Left ventricle myocardium inferior (tissue), 1 donor: ENCODE results near the gene RMND5A. TPM values are rescaled to one million over a fixed set of nuclear protein-coding genes. Genes with fewer than 3 reads are reported as not detected.
"Not testable (repeated sequence)": the region's sequence is repeated elsewhere in the genome, so short reads cannot be mapped to it uniquely, and the experiment has no call there.

ENCODE experiments used
- DNase-seq: peaks from one replicate; pipeline ENCODE4 v3.0.0-alpha.2; 2020
- H3K27ac ChIP-seq: fragments of 200-600 bp; replicated peaks from 2 replicates; pipeline ENCODE4 v1.8.0; 2021
- H3K27me3 ChIP-seq: fragments of 200-600 bp; 2 replicates; pipeline ENCODE4 v1.8.0; 2021; ENCODE audit warnings: low read depth
- H3K36me3 ChIP-seq: fragments of 200-600 bp; 2 replicates; pipeline ENCODE4 v1.8.0; 2021
- H3K4me1 ChIP-seq: fragments of 200-600 bp; 2 replicates; pipeline ENCODE4 v1.8.0; 2021
- H3K4me3 ChIP-seq: fragments of 200-600 bp; 2 replicates; pipeline ENCODE4 v1.8.0; 2021; ENCODE audit warnings: mild to moderate bottlenecking, moderate library complexity
- H3K9me3 ChIP-seq: fragments of 200-600 bp; replicated peaks from 2 replicates; pipeline ENCODE4 v1.8.0; 2021
- intact Hi-C: fragments of 100-400 bp; cut with micrococcal nuclease; formaldehyde crosslinking; loops from one replicate; pipeline ENCODE4 v1.11.0; 2022
- long read RNA-seq: library from polyadenylated mRNA; unstranded; transcript quantifications from one replicate; pipeline ENCODE4 v2.0.0, GENCODE V29; 2021
- total RNA-seq: library from RNA; stranded (reverse); fragmentation: NEBNext Ultra II Directional; extraction: Animal tissue kit (Norgen Biotek cat#: 25700); gene quantifications from one replicate; pipeline ENCODE4 v1.2.1, GENCODE V29; 2021
- TF ChIP-seq, protein P1 (sequence below): fragments of 200-600 bp; IDR thresholded peaks from 2 replicates; pipeline ENCODE4 v1.8.0; 2021; ENCODE audit warnings: antibody characterized with exemption, mild to moderate bottlenecking, borderline replicate concordance
- donor health status: DM: no; HTN: yes; CAD: no; lungs with severe emphysema.

Gene RMND5A, protein sequence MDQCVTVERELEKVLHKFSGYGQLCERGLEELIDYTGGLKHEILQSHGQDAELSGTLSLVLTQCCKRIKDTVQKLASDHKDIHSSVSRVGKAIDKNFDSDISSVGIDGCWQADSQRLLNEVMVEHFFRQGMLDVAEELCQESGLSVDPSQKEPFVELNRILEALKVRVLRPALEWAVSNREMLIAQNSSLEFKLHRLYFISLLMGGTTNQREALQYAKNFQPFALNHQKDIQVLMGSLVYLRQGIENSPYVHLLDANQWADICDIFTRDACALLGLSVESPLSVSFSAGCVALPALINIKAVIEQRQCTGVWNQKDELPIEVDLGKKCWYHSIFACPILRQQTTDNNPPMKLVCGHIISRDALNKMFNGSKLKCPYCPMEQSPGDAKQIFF
- total RNA-seq: 93.7 TPM
- long read RNA-seq, full-length matches to known transcripts: 68 of 82 reads
- long read RNA-seq, partial matches to known transcripts: 1 of 82 reads
- long read RNA-seq, other reads (novel, unspliced or antisense): 13 of 82 reads

DNA sequence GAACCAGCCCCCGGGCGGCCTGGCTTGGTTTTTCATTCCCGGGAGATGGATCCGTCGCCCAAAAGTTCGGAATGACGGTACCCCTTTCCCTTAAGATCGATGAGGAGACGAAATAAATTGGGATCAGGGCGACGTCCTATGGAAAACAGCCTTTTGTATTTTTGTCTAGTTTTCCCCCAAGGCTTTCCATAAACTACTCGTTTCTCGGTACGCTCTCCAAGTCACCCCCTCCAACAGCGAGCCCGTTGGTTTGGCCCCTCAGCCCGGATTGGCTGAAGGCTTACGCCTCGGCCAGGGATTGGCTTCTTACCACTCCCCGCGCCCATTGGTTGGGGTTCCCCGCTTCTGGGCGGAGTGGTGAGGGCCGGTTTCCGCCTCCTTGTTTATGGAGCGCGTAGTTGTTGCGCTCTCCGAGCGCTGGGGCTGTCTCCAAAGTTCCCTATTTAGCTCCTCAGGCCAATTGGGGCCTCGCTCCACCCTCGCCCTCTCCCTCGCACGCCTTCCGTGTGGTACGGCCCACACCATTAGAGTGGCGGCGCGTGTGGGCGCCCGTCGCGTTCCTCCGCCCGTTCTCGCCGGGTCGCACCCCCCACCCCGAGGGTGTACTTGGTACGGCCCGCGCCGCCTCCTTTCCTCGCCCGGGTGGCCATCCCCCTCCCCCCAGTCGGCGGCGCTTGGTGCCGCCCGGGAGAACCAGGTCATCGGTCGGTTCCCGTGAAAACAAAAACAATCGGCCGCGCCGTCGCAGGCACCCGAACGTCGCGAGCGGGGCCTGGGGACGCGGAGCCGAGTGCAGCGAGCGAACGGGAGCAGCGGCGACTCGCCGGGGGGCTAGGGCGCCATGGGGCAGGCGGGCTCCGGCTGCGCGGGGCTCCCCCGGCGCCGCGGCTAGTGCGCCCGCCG, at the start of gene RMND5A:
TSS of gene RMND5A (plus strand) at position 655 of the 903 bp plus-strand sequence. CDS start 377 bp downstream, outside the sequence.
- DNase-seq: peak; percentile 94
- H3K27ac ChIP-seq: peak within 1 kb of the TSS; percentile 95
- H3K27me3 ChIP-seq, intact Hi-C loops, H3K4me1 ChIP-seq, H3K36me3 ChIP-seq, H3K9me3 ChIP-seq: not testable (repeated sequence)
- H3K4me3 ChIP-seq: peak within 1 kb of the TSS; percentile 83

DNA sequence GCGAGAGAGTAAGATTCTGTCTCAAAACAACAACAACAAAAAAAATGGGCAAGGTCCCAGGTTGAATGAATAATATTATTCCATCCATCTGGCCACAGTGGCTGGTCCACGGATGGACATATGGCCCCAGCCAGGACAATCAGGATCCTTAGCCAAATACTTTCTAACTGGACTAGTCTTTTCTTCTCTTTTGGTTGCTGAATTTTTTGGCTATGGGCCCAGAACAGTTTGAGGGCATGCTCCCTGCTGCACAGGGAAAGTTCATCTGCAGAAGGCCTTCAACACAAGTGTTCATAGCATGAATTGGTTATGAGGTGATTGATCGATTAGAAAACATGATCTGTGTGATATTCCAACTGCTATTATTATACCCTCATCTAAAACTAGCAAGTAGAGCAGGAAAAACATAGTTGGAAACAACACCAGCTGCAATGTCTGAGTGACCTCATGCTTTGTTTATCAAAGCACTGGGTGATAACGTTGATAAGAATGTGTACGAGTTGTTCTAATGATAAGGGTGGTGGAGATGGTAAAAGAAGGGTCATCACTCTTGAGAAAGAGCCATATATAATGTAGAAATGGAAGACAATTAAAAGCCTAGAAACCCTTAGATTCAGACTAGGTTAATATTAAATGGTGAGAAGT, 48.6 kb upstream of the RMND5A start:
- peak overlapping the region; percentile 71 for H3K27ac ChIP-seq
- H3K27me3 ChIP-seq: no peaks in the 10 kb centered on the region
- peaks cover 38% of the 10 kb centered on the region for H3K4me1 ChIP-seq
- DNase-seq: no peak
- intact Hi-C loops: no loop called here
- no peaks in the 10 kb centered on the region for H3K36me3 ChIP-seq
- TF ChIP-seq, protein P1, sequence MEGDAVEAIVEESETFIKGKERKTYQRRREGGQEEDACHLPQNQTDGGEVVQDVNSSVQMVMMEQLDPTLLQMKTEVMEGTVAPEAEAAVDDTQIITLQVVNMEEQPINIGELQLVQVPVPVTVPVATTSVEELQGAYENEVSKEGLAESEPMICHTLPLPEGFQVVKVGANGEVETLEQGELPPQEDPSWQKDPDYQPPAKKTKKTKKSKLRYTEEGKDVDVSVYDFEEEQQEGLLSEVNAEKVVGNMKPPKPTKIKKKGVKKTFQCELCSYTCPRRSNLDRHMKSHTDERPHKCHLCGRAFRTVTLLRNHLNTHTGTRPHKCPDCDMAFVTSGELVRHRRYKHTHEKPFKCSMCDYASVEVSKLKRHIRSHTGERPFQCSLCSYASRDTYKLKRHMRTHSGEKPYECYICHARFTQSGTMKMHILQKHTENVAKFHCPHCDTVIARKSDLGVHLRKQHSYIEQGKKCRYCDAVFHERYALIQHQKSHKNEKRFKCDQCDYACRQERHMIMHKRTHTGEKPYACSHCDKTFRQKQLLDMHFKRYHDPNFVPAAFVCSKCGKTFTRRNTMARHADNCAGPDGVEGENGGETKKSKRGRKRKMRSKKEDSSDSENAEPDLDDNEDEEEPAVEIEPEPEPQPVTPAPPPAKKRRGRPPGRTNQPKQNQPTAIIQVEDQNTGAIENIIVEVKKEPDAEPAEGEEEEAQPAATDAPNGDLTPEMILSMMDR: no peak
- H3K9me3 ChIP-seq: peaks cover 5% of the 10 kb centered on the region
- no peak overlapping the region for H3K4me3 ChIP-seq

DNA sequence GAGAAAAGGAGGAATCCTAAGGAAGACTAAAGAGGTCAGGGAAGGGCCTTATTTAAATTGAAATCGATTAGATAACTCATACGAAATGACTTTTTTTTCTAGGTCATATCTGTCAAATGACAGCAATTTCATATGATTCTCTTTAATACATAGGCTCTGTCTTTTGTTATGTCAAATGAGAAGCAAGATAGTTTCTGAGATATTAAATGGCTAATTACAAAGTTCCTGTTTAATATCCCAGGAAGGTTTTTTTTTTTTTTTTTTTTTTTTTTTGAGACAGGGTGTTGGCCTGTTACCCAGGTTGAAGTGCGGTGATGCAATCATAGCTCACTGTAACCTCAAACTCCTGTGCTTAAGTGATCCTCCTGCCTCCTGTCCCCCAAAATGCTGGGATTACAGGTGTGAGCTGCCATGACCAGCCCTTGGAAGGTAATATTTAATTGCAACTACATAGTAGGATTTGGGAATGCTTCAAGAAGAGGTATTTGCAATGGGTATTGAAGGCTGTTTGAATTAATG, 48.0 kb upstream of the RMND5A start:
- Histone ChIP-seq H3K27ac (peak overlapping the region; percentile 71), H3K27me3 (no peaks in the 10 kb centered on the region), H3K4me3 (no peak overlapping the region), H3K4me1 (peaks cover 38% of the 10 kb centered on the region), H3K9me3 (peaks cover 5% of the 10 kb centered on the region), H3K36me3 (no peaks in the 10 kb centered on the region)
- intact Hi-C loops: no loop called here
- TF ChIP-seq, protein P1: no peak
- DNase-seq: no peak

DNA sequence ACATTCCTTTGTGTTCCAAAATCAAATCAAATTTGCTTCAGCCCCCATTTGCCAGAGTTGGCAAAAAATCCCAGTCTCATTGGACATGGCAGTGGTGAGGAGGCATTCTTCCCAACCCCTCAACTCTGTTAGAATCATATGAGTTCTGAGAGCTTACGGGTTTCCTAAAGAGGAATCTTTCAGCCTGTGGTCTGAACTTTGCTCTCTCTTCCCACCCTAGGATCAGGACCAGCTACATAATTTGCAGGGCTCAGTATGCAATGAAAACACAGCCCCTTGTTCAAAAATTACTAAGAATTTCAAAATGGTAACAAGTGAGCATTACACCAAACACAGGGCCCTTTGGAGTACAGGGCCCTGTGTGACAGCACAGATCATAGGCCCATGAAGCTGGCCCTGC, 47.1 kb upstream of the RMND5A start:
- Histone ChIP-seq H3K4me3 (no peak overlapping the region), H3K9me3 (peaks cover 5% of the 10 kb centered on the region), H3K27ac (peak overlapping the region; percentile 71), H3K27me3 (no peaks in the 10 kb centered on the region), H3K36me3 (no peaks in the 10 kb centered on the region), H3K4me1 (peaks cover 38% of the 10 kb centered on the region)
- TF ChIP-seq, protein P1: no peak
- intact Hi-C loops: no loop called here
- DNase-seq: no peak

DNA sequence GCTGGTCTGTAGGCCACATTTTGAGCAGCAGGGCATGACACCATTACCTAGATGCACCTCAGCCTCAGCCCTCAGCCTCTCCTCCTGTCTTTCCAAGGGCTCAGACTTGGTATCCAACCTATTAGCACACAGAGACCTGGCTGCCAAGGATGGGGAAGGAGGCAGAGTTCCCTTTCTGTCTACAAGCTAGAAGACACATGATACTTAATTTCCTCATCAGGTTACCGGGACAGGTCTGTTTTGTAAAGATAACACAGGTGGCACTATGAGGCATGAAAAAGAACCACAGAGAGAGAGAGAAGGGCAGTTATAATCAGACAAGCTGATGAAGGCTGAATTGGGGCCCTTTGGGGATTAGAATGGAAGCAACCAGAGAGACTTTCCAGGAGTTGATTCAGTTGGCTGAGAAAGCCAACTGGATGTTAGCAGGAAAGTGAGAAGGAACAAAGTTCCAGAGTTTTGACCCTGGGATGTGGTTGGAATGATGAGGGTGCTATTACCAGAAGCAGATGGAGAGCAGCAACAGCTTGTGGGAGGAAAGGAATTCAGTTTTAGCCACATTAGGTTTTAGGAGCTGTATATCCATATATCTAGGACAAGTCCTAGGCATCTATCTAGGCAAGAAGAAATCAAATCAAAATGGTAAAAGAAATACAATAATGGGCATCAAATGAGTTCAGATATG, 46.0 kb upstream of the RMND5A start:
- Histone ChIP-seq H3K9me3 (no peaks in the 10 kb centered on the region), H3K36me3 (no peaks in the 10 kb centered on the region), H3K4me1 (peaks cover 38% of the 10 kb centered on the region), H3K4me3 (no peak overlapping the region), H3K27ac (peak overlapping the region; percentile 71), H3K27me3 (no peaks in the 10 kb centered on the region)
- DNase-seq: no peak
- TF ChIP-seq, protein P1: no peak
- intact Hi-C loops: no loop called here
